ENCODE data around the gene CNTN5. TPM values are rescaled to one million over a fixed set of nuclear protein-coding genes. Genes with fewer than 3 reads are reported as not detected.

CNTN5 gene
- polyA plus RNA-seq, 1 donor (not counting 4 experiments of a cell fraction or from before 2014, with no cell fraction given) = not detected

GRCh38 chr11:99370549-99371216, 349.9 kb downstream of the CNTN5 start:
- TF ChIP-seq EZH2 (IDR thresholded peaks at IDR 0.05; ENCODE audit: low read length) (no peak), CTCF (optimal IDR thresholded peaks at IDR 0.05 in 1 of 3, IDR thresholded peaks at IDR 0.05 in 1 of 3, conservative IDR thresholded peaks at IDR 0.05 in 1 of 3; ENCODE audit: extremely low read depth in 1 of 3, insufficient read depth in 2 of 3, low read length in 3 of 3) (no peak)
- FAIRE-seq = no peak

GRCh38 chr11:99371257-99371656, 350.5 kb downstream of the CNTN5 start:
- FAIRE-seq = no peak
- H3K9me3 ChIP-seq (ENCODE audit: control insufficient read depth, low read depth, low read length) = no peaks in the 10 kb centered on the region
- no peak for DNase-seq (ENCODE audit: low read depth, low spot score)
- TF ChIP-seq EZH2 (IDR thresholded peaks at IDR 0.05; ENCODE audit: low read length) (no peak), CTCF (optimal IDR thresholded peaks at IDR 0.05 in 1 of 3, IDR thresholded peaks at IDR 0.05 in 1 of 3, conservative IDR thresholded peaks at IDR 0.05 in 1 of 3; ENCODE audit: extremely low read depth in 1 of 3, insufficient read depth in 2 of 3, low read length in 3 of 3) (no peak)
- H3K27ac ChIP-seq (ENCODE audit: control insufficient read depth, insufficient read depth, low read length) = no peak overlapping the region
- H2AFZ ChIP-seq (ENCODE audit: control insufficient read depth, low read length) = no peak overlapping the region
- H4K20me1 ChIP-seq (ENCODE audit: control insufficient read depth, extremely low read depth, insufficient read depth, low read length) = no peaks in the 10 kb centered on the region
- H3K9ac ChIP-seq (ENCODE audit: control insufficient read depth, extremely low read depth, insufficient read depth, low read length) = no peak overlapping the region
- H3K4me1 ChIP-seq (ENCODE audit: control insufficient read depth, extremely low read depth, insufficient read depth, low read length) = no peaks in the 10 kb centered on the region
- H3K79me2 ChIP-seq (ENCODE audit: control insufficient read depth, insufficient read depth, low read length) = no peaks in the 10 kb centered on the region
- no peak overlapping the region for H3K4me2 ChIP-seq (ENCODE audit: control insufficient read depth, extremely low read depth, insufficient read depth, low read depth, low read length)
- H3K27me3 ChIP-seq (ENCODE audit: control insufficient read depth, extremely low read depth, insufficient read depth, low read length) = no peaks in the 10 kb centered on the region
- dilution Hi-C loops (cut with MboI; ENCODE audit: extremely low pct_ligation_motif_present, low sequenced_read_pairs) = no loop called here
- H3K4me3 ChIP-seq (ENCODE audit: control insufficient read depth in 2 of 3, extremely low read depth in 1 of 3, insufficient read depth in 2 of 3, low read depth in 1 of 3, low read length in 3 of 3) = no peak overlapping the region
- no peaks in the 10 kb centered on the region for H3K36me3 ChIP-seq (ENCODE audit: control insufficient read depth in 2 of 2, extremely low read depth in 1 of 2, insufficient read depth in 2 of 2, low read length in 2 of 2)
- no peaks in the 10 kb centered on the region for H3K9me1 ChIP-seq (ENCODE audit: control insufficient read depth, extremely low read depth, insufficient read depth, low read length)

More at GRCh38 chr11:99370549-99371216, 349.9 kb downstream of the CNTN5 start:
- dilution Hi-C loops (cut with MboI; ENCODE audit: extremely low pct_ligation_motif_present, low sequenced_read_pairs) = no loop called here
- no peaks in the 10 kb centered on the region for H3K27me3 ChIP-seq (ENCODE audit: control insufficient read depth, extremely low read depth, insufficient read depth, low read length)
- no peak overlapping the region for H2AFZ ChIP-seq (ENCODE audit: control insufficient read depth, low read length)
- no peak overlapping the region for H3K4me3 ChIP-seq (ENCODE audit: control insufficient read depth in 2 of 3, extremely low read depth in 1 of 3, insufficient read depth in 2 of 3, low read depth in 1 of 3, low read length in 3 of 3)
- no peak overlapping the region for H3K27ac ChIP-seq (ENCODE audit: control insufficient read depth, insufficient read depth, low read length)
- H3K36me3 ChIP-seq (ENCODE audit: control insufficient read depth in 2 of 2, extremely low read depth in 1 of 2, insufficient read depth in 2 of 2, low read length in 2 of 2) = no peaks in the 10 kb centered on the region
- no peak for DNase-seq (ENCODE audit: low read depth, low spot score)
- H3K9ac ChIP-seq (ENCODE audit: control insufficient read depth, extremely low read depth, insufficient read depth, low read length) = no peak overlapping the region
- H3K4me1 ChIP-seq (ENCODE audit: control insufficient read depth, extremely low read depth, insufficient read depth, low read length) = no peaks in the 10 kb centered on the region
- no peaks in the 10 kb centered on the region for H4K20me1 ChIP-seq (ENCODE audit: control insufficient read depth, extremely low read depth, insufficient read depth, low read length)
- no peaks in the 10 kb centered on the region for H3K9me3 ChIP-seq (ENCODE audit: control insufficient read depth, low read depth, low read length)
- H3K4me2 ChIP-seq (ENCODE audit: control insufficient read depth, extremely low read depth, insufficient read depth, low read depth, low read length) = no peak overlapping the region
- H3K9me1 ChIP-seq (ENCODE audit: control insufficient read depth, extremely low read depth, insufficient read depth, low read length) = no peaks in the 10 kb centered on the region
- no peaks in the 10 kb centered on the region for H3K79me2 ChIP-seq (ENCODE audit: control insufficient read depth, insufficient read depth, low read length)
